Lower leg skin (tissue), 4 donors: ENCODE data around the gene MAN1A1. TPM values are rescaled to one million over a fixed set of nuclear protein-coding genes. Genes with fewer than 3 reads are reported as not detected.

Experiments used
- DNase-seq, 2 donors: peaks; one replicate each; pipeline ENCODE4 v3.0.0-alpha.2; 2019; ENCODE audit warnings: low spot score in 2 of 2
- H3K4me3 ChIP-seq: fragments of 200-600 bp; sonication (generic); 2 replicates; pipeline ENCODE4 v1.5.1; 2017; ENCODE audit warnings: mild to moderate bottlenecking, low read depth; ENCODE audit not compliant: poor library complexity, severe bottlenecking
- POLR2A ChIP-seq, 2 donors: fragments of 450-650 bp; IDR thresholded peaks; one replicate each; pipeline ENCODE4 v1.6.1; 2016 to 2017; ENCODE audit warnings: antibody characterized with exemption in 2 of 2, mild to moderate bottlenecking in 1 of 2, moderate library complexity in 1 of 2
- WGBS, 2 donors: methylation state at CpG; one replicate each; pipeline ENCODE4 v1.1.5; 2018; 5-methylcytosine and 5-hydroxymethylcytosine counted together
- intact Hi-C: fragments of 100-400 bp; cut with DNase I; formaldehyde crosslinking; loops from one replicate; pipeline ENCODE4 v1.15.0; 2023; ENCODE audit warnings: low total_unique reads
- total RNA-seq, 4 donors: library from RNA; depleted of rRNA; stranded (reverse); fragments of >200 nt; gene quantifications; one replicate each; pipeline ENCODE4 v1.1.0, GENCODE V29; 2016
- TF ChIP-seq, protein P1 (sequence below), 3 donors: fragments of 450-650 bp; IDR thresholded peaks; one replicate each; pipeline ENCODE4 v1.5.1; 2016; ENCODE audit warnings: antibody characterized with exemption in 3 of 3, mild to moderate bottlenecking in 3 of 3, moderate library complexity in 2 of 3

Gene MAN1A1
- total RNA-seq, 4 donors from 2014 or later, result 33.5 to 85.7 (median 37.1) TPM

DNA sequence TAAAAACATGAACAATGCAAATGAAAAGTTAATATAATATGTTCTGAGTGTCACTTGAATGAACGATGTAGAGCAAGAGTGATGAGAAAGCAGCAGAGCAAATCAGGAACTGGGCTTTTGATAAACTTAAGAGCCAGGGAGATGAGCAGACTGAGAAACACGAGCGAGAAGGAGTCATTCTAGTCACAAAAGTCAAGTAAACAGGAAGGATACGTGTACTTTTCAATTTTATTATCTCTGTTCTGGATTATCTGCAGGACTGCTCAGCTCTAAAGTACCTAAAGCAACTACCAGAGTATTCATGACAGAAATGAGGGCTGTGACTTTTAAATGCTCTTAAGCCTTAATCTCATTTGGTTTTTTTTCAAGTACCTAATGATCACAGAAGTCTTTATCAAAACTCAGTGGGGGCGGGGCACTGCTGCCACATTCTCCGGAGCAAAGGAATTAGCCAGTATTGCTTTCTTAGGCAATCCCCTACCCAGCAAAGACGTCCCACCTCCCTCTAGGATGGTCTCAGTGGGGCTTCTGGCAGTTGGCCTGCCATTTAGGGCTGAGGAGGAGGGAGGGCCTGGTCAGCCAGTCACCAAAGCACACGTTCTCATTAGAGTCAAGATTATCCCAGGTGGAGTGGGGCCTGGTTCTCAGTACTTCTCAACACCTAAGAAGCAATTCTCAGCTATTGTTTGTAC is 8.6 kb downstream of the MAN1A1 start:
- 69 to 78% methylated on average over 8 of the region's 8 CpGs for WGBS, 2 donors
- no peak for DNase-seq
- TF ChIP-seq, protein P1, sequence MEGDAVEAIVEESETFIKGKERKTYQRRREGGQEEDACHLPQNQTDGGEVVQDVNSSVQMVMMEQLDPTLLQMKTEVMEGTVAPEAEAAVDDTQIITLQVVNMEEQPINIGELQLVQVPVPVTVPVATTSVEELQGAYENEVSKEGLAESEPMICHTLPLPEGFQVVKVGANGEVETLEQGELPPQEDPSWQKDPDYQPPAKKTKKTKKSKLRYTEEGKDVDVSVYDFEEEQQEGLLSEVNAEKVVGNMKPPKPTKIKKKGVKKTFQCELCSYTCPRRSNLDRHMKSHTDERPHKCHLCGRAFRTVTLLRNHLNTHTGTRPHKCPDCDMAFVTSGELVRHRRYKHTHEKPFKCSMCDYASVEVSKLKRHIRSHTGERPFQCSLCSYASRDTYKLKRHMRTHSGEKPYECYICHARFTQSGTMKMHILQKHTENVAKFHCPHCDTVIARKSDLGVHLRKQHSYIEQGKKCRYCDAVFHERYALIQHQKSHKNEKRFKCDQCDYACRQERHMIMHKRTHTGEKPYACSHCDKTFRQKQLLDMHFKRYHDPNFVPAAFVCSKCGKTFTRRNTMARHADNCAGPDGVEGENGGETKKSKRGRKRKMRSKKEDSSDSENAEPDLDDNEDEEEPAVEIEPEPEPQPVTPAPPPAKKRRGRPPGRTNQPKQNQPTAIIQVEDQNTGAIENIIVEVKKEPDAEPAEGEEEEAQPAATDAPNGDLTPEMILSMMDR (IDR thresholded peaks at IDR 0.05), result no peak
- TF ChIP-seq POLR2A (IDR thresholded peaks at IDR 0.05), result no peak
- intact Hi-C loops, result no loop called here
- H3K4me3 ChIP-seq, result no peak overlapping the region

DNA sequence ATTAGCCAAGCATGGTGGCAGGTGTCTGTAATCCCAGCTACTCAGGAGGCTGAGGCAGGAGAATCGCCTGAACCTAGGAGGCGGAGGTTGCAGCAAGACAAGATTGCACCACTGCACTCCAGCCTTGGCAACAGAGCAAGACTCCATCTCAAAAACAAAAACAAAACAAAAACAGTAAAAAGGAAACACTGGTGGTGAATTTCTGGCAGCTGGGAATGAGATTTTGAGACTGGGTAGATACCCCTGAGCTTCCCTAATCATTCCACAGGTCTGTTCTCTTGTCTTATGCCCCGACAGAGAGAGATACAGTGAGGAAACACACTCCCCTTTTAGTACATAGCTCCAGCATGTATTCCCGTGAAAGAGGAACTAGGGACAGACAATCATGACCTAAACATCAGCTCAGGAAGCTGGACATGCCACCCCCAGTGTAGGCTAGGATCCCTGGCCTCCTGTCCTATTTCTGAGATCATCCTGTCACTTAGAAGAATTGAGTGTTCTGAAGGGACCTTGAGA is 9.6 kb downstream of the MAN1A1 start:
- intact Hi-C loops, result no loop called here
- WGBS, 2 donors, result 65 to 84% methylated on average over 4 of the region's 4 CpGs
- DNase-seq, result no peak
- TF ChIP-seq, protein P1 (IDR thresholded peaks at IDR 0.05), result no peak
- TF ChIP-seq POLR2A (IDR thresholded peaks at IDR 0.05), result no peak
- no peak overlapping the region for H3K4me3 ChIP-seq

DNA sequence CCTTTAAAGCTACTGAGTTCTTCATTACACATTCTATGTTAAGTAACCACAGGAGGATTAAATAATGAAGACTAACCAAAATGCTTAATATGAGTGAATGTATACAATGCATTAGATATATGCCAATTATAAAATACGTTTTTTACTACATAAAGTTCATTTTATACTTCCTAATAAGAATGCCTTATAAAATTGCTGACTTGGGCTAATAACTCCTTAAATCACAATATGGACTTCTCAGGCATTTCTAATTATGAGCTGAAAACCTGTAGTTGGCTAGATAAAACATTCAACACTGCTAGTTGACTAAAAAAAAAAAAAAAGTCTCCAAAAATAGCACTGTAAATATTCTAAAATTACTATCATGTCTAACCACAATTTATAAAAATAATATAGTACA is 11.8 kb downstream of the MAN1A1 start:
- DNase-seq, result no peak
- H3K4me3 ChIP-seq, result no peak overlapping the region
- no peak for TF ChIP-seq POLR2A (IDR thresholded peaks at IDR 0.05)
- TF ChIP-seq, protein P1 (IDR thresholded peaks at IDR 0.05), result no peak
- intact Hi-C loops, result no loop called here
- 83 to 87% methylated on average over 1 of the region's 1 CpG for WGBS, 2 donors

DNA sequence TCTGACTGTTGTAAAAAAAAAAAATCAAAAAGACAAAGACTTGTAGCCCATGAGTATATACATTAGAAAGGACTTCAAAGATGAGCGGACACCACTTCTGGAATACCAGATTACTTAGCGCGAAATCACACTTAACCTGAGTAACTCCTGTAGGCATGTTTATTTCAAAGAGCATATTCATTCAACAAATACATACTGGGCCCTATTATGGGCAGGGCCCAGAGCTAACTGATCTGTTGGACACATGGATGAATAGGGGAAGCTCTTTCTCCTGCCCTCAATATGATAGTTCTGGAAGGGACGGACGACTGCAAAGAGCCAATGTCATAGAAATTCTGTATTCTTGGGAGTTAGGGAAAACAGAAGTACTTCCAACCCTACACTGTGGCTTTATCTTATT is 12.3 kb downstream of the MAN1A1 start:
- DNase-seq, result no peak
- intact Hi-C loops, result no loop called here
- 89 to 93% methylated on average over 5 of the region's 5 CpGs for WGBS, 2 donors
- TF ChIP-seq, protein P1 (IDR thresholded peaks at IDR 0.05), result no peak
- no peak for TF ChIP-seq POLR2A (IDR thresholded peaks at IDR 0.05)
- no peak overlapping the region for H3K4me3 ChIP-seq

DNA sequence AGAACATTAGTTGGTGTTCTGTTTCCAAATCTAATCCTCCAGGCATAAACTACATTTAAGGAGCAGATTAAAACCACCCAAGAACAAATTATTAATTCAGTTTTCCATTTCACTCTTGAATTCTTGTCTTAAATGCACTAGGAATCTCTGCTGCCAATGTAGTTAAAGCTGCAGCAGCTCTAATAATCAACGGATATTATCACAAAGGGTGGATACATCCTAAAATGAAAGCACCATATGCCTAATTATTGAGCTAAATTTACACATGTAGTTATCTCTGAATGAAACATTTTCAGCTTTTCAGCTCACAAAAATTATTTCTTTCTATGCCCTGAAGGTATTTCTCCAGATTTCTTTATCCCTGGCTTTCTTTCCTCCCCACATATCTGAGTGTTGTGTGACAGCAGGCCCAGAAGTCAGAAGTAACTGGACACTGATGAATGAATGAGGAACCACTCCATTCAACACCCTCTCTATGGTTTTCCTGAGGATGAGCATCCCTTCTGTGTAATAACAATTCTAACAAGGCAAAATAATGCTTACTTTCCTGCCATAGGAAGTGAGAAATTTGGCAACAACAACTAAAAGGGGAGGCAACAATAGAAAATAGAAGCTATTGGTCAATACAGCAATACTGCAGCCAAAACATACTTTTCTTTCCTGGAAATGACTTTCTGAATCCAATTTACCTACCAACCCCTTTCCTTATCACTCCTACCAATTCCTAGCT is 14.9 kb downstream of the MAN1A1 start:
- no peak overlapping the region for H3K4me3 ChIP-seq

More for the DNA sequence above, 14.9 kb downstream of the MAN1A1 start:
- intact Hi-C loops, result no loop called here
- no peak for TF ChIP-seq POLR2A (IDR thresholded peaks at IDR 0.05)
- TF ChIP-seq, protein P1 (IDR thresholded peaks at IDR 0.05), result no peak
- 37 to 39% methylated on average over 1 of the region's 1 CpG for WGBS, 2 donors
- no peak for DNase-seq
